Activated CD8-positive, alpha-beta memory T cell treated with anti-CD3 and anti-CD28 coated beads for 24 hours (primary cell): ENCODE measurements around the gene TMPRSS6.

ENCODE experiments used
- DNase-seq: peaks from one replicate; pipeline ENCODE4 v3.0.0-alpha.2; 2020

The TMPRSS6 gene

DNA sequence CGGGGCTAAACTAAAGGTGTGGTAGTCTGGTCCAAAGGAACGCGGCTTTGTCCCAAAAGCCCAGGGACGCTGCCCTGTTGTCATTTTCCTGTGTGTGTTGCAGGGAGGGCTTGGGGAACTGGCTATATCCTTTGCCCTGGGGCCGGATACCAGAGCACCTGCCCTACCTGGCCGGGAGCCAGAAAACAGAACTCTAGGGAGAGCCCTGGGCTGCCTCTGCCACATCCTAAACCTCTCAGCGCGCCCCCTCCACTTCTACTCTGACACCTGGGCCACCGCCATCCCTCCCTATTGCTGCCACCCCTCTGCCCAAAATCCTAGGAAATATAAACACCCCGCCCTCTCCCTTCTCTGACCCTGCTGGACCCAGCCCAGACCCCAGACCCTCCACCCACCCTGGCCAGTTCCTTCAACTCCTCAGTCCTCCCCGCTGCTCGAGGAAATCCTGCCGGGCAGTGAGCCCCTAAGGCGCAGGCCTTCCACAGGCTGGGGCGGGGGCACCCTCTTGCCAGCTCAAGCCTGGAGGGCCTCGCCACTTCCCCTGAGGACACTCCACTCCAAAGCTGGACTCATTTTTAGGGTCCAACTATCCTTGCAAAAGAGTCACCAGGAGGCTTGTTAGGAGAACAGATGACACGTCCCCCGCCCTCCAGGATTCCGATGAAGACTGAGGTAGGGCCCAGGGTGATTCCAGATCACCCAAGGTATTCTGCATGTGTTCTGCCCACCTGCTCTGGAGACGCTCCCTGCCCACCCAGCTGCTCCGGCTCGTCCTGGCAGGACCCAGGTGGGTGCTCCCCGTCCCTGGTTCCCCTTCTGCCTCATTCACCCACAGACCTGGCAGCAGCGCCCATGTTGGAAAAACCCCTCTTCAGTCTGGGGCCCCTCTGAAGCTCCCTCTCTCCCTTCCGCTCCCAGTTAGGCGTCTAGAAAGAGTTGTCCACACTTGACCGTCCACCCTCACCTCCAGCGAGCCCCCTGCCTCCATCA is 45.8 kb downstream of the TMPRSS6 start:
- DNase-seq, result no peak

DNA sequence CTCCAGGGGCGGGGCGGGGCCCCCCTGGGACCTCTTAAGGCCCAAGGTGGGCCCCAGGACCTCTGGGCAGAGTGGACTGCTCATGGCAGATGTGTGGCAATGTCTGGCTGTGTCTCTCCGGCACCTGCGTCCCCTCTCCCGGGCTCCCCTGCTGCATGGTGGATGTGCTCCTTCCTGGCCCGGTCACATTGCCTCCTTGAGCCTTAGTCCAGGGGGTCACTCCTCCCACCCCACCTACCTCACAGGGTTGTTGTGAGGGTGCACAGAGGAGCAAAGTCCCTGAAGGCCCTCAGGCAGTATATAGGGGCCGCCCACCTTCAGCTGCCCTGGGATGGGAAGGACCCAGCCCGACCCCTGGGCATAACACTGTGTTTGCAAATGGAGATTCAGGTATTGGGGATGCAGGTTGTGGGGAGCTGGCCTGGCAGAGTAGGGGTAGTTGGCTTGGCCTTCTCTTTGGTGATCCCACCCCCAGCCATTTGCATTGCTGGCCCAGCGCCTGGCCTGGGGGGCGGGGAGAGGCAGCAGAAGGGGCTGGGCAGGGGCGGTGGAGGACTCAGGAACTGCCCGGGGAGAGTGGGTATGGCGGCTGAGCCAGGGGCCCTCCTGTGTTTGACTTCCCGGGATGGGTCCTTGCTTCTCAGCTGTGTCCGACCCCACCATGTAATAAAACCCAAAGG is 46.7 kb downstream of the TMPRSS6 start:
- DNase-seq, result no peak

DNA sequence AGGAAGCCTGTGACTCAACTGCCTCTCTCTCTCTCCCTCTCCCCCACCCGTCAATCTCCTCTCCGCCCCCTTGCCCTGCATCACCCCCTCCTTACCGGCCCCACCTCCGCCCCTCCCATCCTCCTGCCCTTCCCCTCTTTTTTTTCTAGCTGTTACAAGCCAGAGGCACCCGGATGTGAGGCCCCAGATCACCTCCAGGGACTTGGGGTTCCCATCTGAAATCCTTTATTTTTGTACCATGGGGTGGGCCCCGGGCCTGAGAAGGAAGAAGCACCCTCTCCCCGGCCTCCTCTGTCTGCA is 47.2 kb downstream of the TMPRSS6 start:
- no peak for DNase-seq

DNA sequence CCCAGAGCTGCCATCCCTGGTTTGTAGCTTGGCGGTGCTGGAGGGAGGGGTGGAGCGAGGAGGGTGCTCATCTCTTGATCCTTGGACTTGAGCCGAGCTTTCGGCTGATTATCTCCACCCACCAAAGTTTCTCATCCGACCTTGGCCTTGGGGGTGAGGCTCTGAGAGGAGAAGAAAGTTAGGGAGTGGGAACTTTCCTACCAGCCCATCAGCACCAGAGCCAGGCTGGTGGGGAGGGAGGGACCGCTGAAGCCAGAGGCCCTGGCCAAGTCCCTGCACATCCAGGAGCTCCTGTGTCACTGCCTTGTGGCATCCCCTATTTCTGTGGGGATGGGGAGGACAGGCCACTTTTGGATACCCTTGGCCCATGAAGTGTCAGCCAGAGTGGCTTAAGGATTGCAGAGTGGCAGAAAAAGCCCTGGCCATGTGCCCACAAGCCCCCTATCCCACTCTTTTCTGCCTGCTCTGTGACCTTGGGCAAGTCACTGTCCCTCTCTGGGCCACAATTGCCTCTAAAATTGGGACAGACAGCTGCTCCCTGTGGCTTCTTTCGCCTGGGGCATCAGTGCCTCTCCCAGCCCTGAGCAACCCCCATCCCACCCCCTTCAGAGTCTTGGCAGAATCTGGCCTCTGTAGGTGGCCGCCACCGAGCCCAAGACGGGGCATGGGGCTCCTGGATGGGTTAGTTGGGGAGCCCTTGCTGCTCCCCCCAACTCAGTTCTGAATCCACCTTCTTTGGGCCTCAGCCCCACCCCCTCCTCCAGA is 47.7 kb downstream of the TMPRSS6 start:
- no peak for DNase-seq

DNA sequence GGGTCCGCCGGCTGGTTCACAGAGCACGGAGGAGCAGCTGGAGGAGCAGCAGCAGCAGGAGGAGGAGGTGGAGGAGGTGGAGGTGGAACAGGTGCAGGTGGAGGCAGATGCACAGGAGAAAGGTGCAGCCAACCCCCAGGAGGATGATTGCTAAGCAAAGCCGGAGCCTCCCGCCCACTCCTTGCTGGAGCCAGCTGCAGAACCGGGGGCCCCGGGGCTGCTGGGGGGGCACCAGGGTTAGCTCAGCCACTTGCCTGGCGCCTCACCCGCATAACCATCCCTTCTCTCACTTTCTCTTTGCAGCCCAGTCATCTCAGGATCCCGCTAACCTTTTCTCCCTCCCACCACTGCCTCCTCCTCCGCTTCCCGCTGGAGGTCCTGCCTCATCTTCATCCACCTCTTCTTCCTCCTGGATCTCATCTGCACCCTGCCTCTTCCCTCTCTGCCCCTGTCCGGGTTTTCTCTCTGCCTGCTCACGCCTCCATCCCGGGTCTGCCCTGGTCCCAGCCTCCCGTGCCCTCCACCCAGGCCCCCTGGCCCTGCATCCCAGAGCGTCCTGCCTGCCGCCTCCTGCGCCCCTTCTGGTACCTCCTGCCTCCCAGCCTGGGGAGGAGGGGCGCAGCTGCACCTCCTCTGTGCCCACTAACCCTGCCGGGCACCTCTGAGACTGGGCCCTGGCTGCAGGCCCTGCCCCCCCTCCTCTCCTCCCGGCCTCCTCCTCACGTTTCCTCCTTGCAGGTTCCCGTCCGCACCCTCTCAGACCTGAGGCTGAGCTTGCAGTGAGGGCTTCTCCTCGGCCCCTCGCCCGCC is 48.5 kb downstream of the TMPRSS6 start:
- DNase-seq, result peak; percentile 74

DNA sequence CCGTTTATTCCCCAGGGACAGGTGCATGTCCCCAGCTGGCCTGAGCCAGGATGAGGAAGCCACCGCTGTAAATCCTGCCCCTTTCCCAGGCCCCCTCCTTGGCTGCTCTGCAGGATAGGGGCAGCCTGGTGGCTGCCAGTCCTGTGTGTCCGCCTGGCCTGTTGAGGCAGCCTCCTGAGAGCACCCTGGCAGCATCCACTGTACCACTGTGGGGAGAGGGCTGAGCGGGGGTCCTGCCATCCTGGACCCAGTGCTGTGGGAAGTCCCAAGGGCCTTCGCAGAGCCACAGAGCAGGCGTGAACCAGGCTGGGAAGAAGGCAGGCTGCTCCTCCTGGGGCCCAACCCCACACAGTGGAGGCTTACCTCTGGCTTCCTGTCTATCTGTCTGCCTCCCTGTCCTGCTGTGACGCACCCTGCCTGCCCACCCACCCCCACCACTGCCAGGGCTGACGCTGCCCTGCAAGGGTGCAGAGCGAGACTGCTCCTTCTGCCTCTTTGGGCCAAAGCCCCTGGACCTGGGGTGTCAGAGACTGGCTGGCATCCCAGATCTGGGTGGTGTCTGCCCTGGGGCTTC is 49.5 kb downstream of the TMPRSS6 start:
- no peak for DNase-seq

DNA sequence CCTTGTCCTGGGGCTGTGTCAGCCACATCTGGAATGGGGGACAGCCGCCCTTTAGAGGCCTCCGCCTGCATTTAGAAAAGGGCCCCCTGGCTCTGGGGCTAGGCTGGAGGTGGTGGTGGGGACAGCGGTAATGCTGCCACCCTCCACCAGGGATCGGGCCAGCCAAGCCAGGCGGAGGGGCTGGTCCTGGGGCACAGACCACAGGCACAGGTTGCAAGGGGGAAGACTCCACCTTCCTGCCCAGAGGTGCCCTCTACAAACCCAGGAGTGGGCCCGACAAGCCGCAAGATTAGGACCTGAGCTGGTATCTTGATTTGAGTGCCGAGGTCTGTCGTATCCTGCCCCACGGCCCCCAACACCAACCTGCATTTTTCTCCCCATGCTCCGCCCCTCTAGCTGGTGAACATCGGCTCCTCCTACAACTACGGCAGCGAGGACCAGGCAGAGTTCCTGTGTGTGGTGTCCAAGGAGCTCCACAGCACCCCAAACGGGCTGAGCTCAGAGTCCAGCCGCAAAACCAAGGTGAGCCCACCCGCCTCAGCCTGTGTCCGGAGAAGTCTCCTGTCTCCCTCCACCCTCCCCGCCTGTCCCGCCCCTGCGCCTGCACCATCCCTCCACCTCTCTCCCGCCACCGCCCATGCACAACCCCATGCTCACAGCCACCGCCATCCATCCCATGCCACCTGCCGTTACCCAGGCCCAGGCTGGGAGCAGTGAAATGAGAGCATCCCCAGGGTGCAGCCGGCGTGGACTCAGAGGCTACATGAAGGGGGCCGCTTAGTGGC is 50.4 kb downstream of the TMPRSS6 start:
- DNase-seq, result no peak

DNA sequence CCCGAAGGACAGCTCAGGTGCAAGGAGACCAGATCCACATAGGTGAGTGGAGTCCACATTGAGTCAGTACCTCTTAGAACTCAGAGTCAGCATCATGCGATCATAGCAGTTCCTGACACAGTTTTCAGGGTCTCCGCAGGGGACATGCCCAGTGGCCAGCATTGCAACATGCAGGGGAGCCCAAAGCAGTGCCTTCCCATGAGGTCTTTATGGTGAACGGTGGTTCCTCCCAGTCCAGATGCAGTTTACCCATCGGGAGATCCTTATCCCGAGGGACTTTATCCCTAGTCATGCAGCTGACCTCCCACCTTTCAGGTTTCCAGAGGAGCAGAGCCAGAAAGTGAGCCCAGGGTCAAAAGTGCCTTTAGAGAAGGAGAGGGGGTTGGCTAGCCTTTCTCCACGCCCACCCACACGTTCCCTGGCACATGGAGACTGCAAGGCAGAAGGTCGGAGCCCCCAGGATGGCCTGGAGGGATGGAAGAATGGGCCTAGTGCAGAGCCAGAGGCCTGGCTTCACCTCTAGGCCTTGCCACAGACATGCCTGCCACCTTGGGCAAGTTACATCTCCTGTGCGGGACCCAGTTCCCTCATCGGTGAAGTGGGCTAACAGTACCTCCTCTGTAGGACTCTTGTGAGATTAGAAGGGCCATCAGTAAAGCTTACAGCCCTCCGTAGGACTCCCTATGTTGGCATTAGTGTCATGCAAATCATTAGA is 51.6 kb downstream of the TMPRSS6 start:
- DNase-seq, result no peak

DNA sequence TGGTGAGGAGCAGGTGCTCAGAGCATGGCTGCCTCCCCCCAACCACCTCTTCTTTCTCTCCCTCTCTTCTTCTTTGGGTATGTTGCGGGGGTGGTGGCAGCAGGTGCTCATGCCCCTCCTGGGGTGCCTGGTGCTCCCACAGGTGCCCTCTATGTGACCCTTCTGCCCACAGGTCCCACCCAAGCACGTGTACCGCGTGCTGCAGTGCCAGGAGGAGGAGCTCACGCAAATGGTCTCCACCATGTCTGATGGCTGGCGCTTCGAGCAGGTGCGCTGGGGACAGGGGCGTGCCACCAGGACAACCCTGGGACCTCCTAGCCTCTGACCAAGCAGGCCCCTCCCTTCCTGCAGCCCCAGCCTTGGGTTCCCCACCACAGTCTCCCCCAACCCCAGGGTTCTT is 52.3 kb downstream of the TMPRSS6 start:
- no peak for DNase-seq

DNA sequence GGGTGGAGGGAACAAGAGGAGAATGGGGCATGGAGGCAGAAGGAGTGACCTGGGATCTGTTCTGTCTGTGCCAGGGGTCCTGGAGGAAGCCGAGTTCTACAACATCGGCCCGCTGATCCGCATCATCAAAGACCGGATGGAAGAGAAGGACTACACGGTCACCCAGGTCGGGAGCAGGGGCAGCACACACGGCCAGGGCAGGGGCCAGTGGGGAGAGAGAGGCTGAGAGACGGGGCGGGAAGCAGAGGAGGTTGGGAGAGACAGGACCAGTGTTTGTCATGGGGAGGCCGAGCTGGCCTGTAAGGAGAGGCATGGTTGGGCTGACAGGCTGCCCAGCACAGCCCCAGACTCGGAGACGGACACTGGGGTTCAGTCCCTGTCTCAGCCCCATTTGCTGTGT is 53.3 kb downstream of the TMPRSS6 start:
- no peak for DNase-seq

DNA sequence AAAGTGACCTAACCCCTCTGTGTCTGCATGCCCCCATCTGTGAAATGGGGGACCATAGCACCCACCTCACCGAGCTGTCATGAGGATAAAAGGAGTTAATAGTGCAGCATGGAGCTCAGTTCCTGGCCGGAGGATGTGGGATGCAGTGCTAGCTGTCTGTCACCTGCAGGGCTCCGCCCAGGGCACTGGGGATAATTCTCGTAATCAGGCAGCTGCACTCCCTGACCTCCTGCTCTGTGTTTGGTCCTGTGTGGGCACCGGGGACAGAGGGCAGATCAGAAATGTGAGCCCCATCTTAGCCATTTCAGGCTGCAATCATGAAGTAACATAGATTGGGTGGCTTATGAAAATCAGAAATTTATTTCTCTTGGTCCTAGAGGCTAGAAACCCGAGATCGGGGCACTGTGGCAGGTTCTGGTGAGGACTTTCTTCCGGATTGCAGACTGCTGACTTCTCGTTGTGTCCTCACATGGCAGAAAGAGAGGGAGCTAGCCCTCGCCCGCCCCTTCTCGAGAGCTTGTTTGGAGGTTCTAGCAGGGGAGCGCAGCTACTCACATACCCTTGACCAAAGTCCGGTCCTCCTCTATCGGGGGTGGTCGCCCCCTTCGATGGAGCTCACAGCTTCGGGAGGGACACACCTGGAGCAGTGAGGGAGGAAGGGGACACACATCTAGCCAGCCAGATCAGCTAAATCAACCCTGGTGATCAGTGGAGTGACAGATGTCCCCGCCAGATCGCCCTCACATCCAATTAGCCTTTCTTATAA is 54.7 kb downstream of the TMPRSS6 start:
- DNase-seq, result no peak

DNA sequence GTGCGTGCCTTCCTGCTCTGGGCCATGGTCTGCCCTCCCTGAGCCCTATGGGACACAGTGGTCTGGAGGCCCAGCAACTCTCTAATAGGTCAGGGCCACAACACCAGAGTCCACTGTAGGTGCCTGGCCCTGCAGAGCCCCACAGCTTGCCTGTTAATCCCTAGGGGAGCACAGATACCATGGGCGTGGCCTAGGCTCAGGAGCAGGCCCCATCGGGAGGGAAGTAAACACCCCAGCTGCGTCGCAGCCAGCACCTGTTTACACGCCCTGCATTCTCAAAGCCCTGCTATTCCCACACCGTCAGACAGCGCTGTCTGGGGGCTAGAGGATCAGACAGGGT is 55.5 kb downstream of the TMPRSS6 start:
- DNase-seq, result no peak

DNA sequence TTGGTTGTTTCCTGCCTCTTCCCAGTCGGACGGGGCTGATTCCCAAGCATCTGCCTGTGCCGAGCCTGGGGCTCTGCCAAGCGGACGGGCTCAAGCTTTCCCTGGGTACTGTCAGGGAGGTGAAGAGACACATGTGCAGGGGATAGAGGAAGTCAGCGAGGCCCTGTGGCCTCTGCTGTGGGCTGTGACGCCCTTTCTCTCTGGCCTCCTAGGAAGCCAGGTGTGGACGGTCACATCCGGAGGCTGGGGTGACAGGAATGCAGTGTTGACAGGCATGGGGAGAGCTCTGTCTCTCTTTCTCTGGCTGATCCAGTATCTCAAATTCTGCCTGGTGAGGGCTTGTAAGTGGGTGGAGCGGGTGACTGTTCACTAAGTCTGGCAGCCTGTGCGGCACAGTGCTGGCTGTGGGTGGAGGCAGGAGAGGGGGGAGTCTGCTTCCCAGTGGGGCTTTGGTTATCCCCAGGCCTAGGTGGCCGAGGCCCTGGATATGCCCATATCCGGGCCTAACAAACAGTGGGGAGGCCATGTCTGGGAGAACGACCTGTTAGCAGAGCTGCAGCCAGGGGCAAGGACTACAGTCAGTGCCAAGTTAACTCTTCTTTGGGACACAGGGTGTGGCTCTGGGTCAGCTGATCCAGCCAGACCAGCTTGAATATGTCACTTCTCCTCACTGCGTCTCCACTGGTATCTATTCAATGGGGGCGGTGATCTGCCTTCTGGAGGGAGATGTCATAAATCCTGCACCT is 56.0 kb downstream of the TMPRSS6 start:
- no peak for DNase-seq

DNA sequence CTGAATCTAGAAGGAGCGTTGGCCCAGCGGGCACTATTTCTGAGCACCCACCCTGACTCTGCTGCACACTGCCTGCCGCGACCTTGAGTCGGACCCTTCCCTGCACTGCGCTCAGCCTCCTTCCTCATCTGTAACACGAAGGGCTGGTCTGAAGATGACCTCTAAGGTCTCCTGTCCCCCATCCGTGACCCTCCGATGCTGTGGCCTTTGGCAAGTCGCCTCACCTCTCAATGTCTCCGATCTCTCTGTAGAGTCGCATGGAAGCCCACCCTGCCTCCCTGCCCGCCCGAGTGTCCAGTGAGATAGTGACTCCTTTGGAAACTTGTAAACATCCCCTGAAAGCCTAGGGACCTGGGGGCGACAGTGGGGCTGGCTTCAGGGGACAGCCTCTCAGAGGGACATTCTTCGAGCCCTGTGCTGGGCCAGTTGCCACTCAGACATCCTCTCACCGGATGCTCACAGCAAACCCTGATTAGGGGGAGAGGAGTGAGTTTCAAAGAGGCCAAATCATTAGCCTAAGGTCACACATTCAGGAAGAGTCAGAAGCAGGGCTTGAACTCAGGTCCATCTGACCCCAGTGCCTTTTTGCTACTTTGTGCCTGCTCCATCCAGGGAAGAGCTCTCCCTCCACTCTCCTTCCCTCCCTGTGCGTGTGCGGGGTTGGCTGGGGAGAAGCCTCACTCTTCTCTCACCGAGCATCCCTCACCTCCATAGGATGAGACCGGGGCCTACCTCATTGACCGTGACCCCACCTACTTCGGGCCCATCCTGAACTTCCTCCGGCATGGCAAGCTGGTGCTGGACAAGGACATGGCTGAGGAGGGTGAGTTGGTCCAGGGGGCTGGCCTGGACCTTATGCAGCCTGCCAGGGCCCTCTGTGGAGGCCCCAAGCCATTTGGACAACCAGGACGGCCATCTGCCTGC is 56.9 kb downstream of the TMPRSS6 start:
- DNase-seq, result no peak

DNA sequence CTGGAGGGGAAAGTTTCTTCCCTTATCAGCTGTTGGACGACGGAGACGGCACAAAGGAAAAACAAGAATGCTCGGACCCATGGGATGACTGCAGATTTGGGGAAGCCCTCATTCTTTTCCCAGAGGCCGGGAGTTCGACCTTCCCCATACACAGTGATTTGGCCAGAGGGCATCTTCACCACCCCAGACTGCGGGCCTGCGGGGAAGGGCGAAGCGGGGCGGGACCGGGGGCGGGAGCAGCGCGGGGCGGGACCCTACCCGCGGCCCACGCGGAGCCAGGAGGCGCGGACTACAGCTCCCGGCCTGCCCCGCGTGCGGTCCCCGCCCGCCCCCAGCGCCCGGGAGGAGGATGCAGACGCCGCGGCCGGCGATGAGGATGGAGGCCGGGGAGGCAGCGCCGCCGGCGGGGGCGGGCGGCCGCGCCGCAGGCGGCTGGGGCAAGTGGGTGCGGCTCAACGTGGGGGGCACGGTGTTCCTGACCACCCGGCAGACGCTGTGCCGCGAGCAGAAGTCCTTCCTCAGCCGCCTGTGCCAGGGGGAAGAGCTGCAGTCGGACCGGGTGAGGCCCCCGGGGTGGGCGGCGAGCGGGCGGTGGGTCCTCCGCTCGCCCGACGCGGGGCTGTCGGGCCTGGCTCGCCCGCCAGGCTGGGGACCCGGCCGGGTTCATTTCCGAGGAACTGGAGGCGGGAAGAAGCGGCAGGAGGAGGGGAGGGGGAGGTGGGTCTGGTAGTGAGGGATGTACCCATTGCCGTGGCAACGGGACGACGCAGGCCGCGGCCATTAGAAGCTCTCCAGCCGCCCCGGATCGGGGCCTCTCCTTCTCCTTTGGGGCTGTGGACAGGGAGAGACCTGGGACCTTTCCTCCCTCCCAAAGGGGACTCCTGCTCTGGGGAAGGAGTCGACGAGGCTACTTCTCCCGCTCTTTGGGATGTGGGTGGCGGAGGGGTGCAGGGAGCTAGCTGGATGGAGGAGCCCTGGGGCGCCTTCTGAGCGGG is 57.8 kb downstream of the TMPRSS6 start, which contains the start of gene KCTD17:
TSS of gene KCTD17 (plus strand) at position 352 of the 995 bp plus-strand sequence. CDS start at position 371, 19 bp downstream.
- DNase-seq, result peak; percentile 90

DNA sequence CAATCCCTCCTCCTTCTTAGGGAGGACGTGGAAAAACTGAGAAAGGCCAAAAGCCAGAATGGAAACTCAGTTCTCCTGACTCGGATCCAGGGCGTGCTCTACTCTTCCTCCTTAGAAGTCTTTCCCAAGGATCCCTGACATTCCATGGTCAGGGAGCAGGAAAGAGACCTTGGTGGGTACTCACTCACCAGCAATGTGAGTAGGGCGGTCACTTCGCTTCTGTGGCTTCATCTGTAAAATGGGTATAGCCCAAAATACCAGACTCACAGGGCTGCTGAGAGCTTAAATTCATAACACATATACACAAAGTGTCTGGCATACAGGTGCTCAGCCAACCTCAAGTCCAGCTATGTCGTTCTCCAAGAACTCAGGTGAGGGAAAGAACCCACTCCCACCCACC is 58.6 kb downstream of the TMPRSS6 start:
- no peak for DNase-seq

DNA sequence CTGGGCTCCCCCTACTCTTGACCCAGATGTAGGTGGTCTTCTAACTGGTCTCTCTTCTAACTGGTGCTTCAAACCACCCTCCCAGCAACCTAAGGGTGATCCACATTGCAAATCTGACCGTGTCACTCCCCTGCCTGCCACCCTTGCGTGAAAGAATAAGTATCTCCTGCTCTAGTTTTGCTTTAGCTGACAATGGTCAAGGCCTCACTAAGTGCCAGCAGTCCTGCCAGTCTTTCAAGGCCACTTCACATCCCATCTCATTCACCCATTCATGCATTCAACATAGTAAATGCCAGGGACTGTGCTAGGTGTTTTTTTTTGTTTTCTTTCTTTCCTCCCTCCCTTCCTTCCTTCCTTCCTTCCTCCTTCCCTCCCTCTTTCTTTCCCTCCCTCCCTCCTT is 60.3 kb downstream of the TMPRSS6 start:
- DNase-seq, result no peak
